Keratinocyte (primary cell): ENCODE results near the gene HMCN1.

Experiments used
- CTCF ChIP-seq, 3 experiments: IDR thresholded peaks in 1 of 3; conservative IDR thresholded peaks in 1 of 3; optimal IDR thresholded peaks in 1 of 3; 2 replicates in 2 of 3; 3 replicates in 1 of 3; pipeline versions ENCODE3 to v1.5.1; 2011; ENCODE audit warnings: low read length in 3 of 3, mild to moderate bottlenecking in 3 of 3, moderate library complexity in 2 of 3, control low read depth in 1 of 3, inconsistent platforms in 1 of 3; ENCODE audit not compliant: insufficient read depth in 2 of 3; ENCODE audit errors: extremely low read depth in 1 of 3
- EZH2 ChIP-seq: IDR thresholded peaks from one replicate; pipeline ENCODE4 v1.6.1; 2012; ENCODE audit warnings: inconsistent platforms, mild to moderate bottlenecking, low read length, moderate library complexity

- no peak for TF ChIP-seq CTCF (optimal IDR thresholded peaks at IDR 0.05 in 1 of 3, IDR thresholded peaks at IDR 0.05 in 1 of 3, conservative IDR thresholded peaks at IDR 0.05 in 1 of 3; ENCODE audit: extremely low read depth in 1 of 3, insufficient read depth in 2 of 3, low read length in 3 of 3)
- no peak for TF ChIP-seq EZH2
These were observed 253.6 kb downstream of the HMCN1 start for GRCh38 chr1:185987611-185988321.
